ENCODE measurements around the gene CTCF. TPM values are rescaled to one million over a fixed set of nuclear protein-coding genes. Genes with fewer than 3 reads are reported as not detected.

The CTCF gene
- polyA plus RNA-seq, 3 donors = 71.9 to 78.4 (median 75.6) TPM

GRCh38 chr16:67593701-67594100, 31.4 kb downstream of the CTCF start:
- DNase-seq = no peak

DNA sequence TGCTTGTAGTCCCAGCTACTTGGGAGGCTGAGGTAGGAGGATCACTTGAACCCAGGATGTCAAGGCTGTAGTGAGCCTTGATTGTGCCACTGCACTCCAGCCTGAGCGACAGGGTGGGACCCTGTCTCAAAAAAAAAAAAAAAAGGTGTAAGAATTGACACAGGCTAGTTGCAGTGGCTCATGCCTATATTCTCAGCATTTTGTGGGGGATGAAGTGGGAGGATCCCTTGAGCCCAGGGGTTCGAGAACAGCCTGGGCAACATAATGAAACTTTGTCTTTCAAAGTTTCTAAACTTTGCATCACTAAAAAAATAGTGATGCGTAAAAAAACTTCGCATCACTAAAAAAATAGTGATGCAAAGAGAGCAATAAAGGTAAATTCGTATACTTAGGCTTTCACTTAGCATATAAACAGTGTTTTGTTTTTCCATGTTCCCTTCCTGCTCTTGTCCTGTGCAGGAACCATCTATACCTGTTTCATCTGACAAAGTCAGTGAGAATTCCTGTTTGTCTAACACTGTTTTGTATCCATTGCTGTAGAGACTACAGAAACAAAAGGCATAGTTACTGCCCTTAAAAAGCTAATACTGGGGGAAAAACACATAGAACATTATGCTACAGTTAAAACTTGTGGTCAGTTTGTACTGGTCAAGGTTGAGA, 32.1 kb downstream of the CTCF start:
- DNase-seq = no peak

DNA sequence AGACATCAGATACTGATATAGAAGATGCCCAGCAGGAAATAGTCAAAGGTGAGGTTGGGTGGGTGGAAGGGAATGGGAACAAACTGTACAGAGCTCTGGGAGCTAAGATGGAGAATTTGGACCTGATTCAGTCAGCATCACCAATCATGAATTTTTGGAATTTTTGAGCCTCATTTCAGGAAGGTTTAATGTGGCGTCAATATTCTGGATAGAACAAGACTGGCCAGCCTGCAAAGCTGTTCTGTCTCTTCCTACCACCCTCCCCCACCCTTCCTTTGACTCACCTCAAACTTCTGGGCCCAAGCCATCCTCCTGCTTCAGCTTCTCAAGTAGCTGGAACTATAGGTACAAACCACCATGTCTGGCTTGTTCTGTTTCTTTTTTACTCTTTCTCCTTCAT, 32.6 kb downstream of the CTCF start:
- DNase-seq = no peak

GRCh38 chr16:67598527-67598926, 36.2 kb downstream of the CTCF start:
- DNase-seq = no peak

- no peak for DNase-seq
Measured at GRCh38 chr16:67605641-67606040, 43.3 kb downstream of the CTCF start.

GRCh38 chr16:67606632-67607031, 44.3 kb downstream of the CTCF start:
- DNase-seq = no peak

GRCh38 chr16:67608364-67608763, 46.0 kb downstream of the CTCF start:
- no peak for DNase-seq

DNA sequence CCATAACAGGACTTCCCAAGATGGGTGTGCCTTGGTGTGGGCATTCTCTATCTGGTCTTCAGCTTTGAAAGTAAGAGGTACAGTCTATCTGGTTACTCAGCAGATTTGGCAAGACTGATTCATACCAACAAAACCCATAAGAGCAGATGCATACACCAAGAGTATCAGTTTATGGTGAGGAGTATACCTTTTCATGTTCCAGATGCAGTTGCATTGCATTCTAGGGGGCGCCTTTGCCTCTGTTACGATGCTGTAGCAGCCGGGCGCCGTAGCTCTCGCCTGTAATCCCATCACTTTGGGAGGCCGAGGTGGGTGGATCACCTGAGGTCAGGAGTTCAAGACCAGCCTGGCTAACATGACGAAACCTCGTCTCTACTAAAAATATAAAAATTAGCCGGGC, 51.5 kb downstream of the CTCF start:
- DNase-seq = no peak

- DNase-seq = no peak
Measured at GRCh38 chr16:67628216-67628615, 65.9 kb downstream of the CTCF start.

- no peak for DNase-seq
Measured at GRCh38 chr16:67632415-67633172, 70.3 kb downstream of the CTCF start.

DNA sequence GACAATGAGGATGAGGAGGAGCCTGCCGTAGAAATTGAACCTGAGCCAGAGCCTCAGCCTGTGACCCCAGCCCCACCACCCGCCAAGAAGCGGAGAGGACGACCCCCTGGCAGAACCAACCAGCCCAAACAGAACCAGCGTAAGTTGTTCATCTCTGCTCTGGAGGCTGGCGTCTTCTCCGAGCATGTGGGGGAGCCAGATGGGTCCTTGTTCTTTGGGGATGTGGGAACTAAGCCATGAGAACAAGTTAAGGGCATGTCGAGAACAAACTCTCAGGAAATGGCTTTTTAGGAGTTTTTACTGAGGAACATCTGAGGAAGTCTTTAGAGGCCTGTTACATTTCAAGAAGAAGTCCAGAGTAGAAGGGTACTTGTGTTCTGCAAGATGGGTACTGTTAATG, 74.4 kb downstream of the CTCF start:
- no peak for DNase-seq

DNA sequence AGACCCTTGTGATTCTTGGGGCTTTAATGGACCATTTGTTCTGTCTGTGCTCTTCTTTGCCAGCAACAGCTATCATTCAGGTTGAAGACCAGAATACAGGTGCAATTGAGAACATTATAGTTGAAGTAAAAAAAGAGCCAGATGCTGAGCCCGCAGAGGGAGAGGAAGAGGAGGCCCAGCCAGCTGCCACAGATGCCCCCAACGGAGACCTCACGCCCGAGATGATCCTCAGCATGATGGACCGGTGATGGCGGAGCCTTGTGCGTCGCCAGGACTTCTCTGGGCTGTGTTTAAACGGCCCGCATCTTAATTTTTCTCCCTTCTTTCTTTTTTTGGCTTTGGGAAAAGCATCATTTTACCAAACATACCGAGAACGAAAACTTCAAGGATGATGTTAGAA, 75.3 kb downstream of the CTCF start:
- no peak for DNase-seq

- no peak for DNase-seq
Measured at GRCh38 chr16:67641779-67642708, 79.7 kb downstream of the CTCF start.

DNA sequence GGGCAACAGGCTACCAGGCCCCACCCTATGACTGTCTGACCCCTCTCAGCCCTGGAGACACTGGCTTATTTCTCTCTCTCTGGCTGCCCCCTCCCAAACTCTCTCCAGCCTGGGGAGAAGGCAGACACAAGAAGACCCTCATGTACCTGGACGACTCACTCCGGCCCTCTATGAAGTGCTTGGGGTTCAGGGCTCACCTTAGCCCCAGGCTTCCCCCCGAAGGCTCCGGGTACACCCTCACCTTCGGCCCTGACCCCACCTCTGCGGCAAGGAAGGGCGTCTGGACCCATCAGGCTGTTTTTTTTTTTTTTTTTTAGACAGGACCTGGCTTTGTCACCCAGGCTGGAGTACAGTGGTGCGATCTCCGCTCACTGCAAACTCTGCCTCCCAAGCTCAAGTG, 81.7 kb downstream of the CTCF start:
- no peak for DNase-seq

DNA sequence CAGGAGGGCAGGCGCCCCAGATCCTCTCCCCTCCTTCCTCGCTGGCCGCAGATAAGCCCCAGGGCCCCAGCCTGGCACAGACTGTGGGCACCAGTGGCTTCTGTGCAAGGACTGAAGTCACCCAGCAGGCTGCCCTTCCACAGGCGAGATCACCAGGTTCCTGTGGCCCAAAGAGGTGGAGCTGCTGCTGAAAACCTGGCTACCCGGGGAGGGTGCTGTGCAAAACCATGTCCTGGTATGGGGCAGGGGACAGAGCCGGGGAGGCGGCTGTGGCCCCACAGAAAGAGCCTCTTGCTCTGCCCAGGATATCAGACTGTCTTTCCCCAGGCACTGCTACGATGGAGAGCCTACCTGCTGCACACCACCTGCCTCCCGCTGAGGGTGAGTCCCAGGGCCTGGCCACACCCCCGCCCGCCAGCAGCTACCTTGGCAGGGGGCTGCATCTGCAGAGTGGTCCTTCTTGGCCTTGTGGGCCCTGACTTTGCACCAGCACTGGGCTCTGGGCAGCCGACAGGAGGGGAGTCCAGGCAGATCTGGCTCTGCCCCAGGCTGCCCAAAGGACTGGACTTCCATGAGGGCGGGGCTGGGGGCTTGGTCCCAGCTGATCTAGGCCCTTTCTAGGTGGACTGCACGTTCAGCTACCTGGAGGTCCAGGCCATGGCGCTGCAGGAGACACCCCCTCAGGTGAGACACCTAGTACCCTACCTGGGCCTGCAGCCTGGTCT, 83.2 kb downstream of the CTCF start:
- no peak for DNase-seq

DNA sequence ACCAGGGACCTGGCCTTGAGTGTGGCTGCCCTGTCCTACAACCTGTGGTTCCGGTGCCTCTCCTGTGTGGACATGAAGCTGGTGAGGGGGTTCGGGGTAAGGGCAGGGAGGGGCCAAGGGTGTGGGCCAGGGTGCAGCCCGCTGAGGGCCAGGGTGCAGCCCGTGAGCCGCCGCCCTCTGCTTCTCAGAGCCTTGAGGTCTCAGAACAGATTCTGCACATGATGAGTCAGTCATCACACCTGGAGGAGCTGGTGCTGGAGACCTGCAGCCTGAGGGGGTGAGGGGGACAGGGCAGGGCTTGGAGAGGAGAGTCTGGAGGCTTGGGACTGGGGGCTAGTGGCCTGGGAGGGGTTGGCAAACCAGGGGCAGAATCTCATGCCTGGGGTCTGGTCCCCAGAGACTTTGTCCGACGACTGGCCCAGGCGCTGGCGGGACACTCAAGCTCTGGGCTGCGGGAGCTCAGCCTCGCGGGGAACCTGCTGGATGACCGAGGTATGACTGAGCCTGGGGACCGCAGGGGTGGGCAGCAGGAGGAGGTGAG, 84.9 kb downstream of the CTCF start:
- no peak for DNase-seq

GRCh38 chr16:67647681-67648080, 85.4 kb downstream of the CTCF start:
- DNase-seq = no peak

DNA sequence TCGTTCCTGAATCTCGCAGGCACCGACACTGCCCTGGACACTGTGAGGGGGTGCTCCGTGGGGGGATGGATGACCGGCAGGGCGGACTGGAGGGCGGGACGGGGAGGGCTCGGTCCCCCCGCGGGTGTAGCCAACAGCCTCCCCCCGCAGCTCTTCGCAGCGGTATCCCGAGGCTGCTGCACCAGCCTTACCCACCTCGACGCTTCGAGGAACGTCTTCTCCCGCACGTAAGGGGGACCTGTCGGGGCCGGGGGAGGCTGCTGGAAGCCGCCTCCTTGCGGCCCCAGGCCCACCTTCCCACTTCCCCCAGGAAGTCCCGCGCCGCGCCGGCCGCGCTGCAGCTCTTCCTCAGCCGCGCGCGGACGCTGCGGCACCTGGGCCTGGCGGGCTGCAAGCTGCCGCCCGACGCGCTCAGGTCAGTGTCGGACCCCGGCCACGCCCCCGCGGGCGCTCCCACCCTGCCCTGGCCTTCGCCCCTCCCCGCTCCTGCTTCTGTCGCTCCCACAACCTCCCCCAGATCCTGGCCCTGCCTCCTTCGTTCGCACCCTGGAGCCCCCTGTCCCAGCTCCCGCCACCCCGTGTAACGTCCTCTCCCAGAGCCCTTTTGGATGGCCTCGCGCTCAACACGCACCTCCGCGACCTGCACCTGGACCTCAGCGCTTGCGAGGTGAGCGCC, 85.9 kb downstream of the CTCF start:
- no peak for DNase-seq

DNA sequence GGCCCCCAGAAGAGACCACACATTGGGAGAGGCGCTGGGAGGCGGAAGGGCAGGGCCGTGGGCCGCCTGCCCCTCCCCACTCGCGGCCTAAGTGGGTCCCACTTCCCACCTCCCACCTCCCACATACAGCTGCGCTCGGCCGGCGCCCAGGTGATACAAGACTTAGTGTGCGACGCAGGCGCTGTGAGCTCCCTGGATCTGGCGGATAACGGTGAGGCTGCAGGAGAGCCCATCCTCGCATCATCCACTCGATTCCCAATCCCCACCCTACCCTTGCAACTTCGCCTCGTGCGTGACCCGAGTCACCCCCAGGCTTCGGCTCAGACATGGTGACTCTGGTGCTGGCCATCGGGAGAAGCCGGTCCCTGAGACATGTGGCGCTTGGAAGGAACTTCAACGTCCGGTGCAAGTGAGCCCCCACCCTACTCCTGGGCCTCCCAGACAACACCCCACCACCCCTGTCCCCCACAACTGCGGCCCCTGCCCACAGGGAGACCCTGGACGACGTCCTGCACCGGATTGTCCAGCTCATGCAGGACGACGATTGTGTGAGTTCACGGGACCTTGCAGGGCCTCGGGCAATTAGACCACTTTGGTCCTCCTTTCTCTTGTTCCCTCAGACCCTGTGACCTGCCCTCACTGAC, 86.6 kb downstream of the CTCF start:
- DNase-seq = no peak

DNA sequence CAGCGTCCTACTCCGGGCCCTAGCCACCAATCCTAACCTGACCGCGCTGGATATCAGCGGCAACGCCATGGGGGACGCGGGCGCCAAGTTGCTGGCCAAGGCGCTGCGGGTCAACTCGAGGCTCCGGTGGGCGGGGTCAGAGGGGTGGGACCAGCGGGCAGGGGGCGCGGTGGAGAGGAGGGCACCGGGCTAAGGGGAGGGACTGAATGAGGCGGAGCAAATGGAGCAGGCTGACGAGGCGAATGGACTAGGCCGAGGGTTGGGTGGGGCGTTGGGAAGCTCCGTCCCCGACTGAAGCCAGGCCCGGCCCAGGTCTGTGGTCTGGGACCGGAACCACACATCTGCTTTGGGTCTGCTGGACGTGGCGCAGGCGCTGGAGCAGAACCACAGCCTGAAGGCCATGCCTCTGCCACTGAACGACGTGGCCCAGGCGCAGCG, 87.2 kb downstream of the CTCF start:
- no peak for DNase-seq
